GM12878 (cell line): Measurements from ENCODE around the gene NDUFAF5. TPM values are rescaled to one million over a fixed set of nuclear protein-coding genes. Genes with fewer than 3 reads are reported as not detected.

Experiments used
- BHLHE40 ChIP-seq, 2 experiments: fragments of 450-650 bp in 1 of 2; IDR thresholded peaks; 2 replicates each; pipeline ENCODE4 v1.6.1; 2011 to 2017; ENCODE audit warnings: low read depth in 2 of 2, borderline replicate concordance in 1 of 2, improper control_type of control experiment in 1 of 2, low read length in 1 of 2, mild to moderate bottlenecking in 1 of 2
- CBX3 ChIP-seq: fragments of 200-600 bp; sonication (generic); IDR thresholded peaks from 2 replicates; pipeline ENCODE4 v1.6.1; 2016; ENCODE audit warnings: low read depth, borderline replicate concordance
- HDAC6 ChIP-seq: fragments of 200-600 bp; sonication (generic); IDR thresholded peaks from one replicate; pipeline ENCODE4 v1.8.0; 2017; ENCODE audit warnings: antibody characterized with exemption; ENCODE audit not compliant: unreplicated experiment
- MLLT1 ChIP-seq: fragments of 450-650 bp; IDR thresholded peaks from 2 replicates; pipeline ENCODE4 v1.6.1; 2016; ENCODE audit warnings: mild to moderate bottlenecking
- PBX3 ChIP-seq: IDR thresholded peaks from 2 replicates; pipeline ENCODE4 v1.6.1; 2011; ENCODE audit warnings: mild to moderate bottlenecking, low read depth, low read length, moderate library complexity; ENCODE audit not compliant: insufficient replicate concordance
- SUZ12 ChIP-seq: fragments of 200-600 bp; sonication (generic); IDR thresholded peaks from one replicate; pipeline ENCODE4 v1.6.1; 2018; ENCODE audit warnings: antibody characterized with exemption, mild to moderate bottlenecking; ENCODE audit not compliant: unreplicated experiment
- ZBTB11 ChIP-seq: fragments of 450-650 bp; formaldehyde crosslinking; IDR thresholded peaks from 2 replicates; pipeline ENCODE4 v1.5.0; 2022; ENCODE audit warnings: mild to moderate bottlenecking, missing genetic modification characterization
- ZSCAN29 ChIP-seq: fragments of 450-650 bp; IDR thresholded peaks from 2 replicates; pipeline ENCODE4 v1.6.1; 2017; ENCODE audit warnings: mild to moderate bottlenecking, moderate library complexity
- polyA plus RNA-seq, 11 experiments: library from polyadenylated mRNA; depleted of rRNA in 4 of 11; unstranded in 6 of 11; stranded (reverse) in 5 of 11; fragments of >200 nt; fragmentation: Nextera tagmentation in 4 of 11; fragmentation: Illumina TruSeq in 1 of 11; extraction: Ambion mirVana in 4 of 11; extraction: Trizol in 1 of 11; gene quantifications; 1 replicate in 1 of 11; 2 replicates in 10 of 11; pipeline versions ENCODE4 v1.2.1 to v1.2.3, GENCODE V29; 2011 to 2016; ENCODE audit warnings: inconsistent platforms in 2 of 11, missing spikeins in 2 of 11, low read depth in 1 of 11
- total RNA-seq, 4 experiments: library from RNA; depleted of rRNA in 3 of 4; stranded (reverse); fragments of >200 nt in 3 of 4; fragmentation: Illumina TruSeq in 1 of 4; extraction: Trizol in 1 of 4; gene quantifications; 2 replicates each; pipeline versions ENCODE4 v1.2.1 to v1.2.3, GENCODE V29; 2013 to 2021

Gene NDUFAF5
- total and polyA plus RNA-seq, 10 of the 15 experiments (the other 5 are each of a cell fraction or from before 2014, with no cell fraction given), result 15.6 to 36.9 (median 28.0) TPM

GRCh38 chr20:13863244-13863643 lies 78.4 kb downstream of the NDUFAF5 start (continued):
- no peak for TF ChIP-seq ZSCAN29
- TF ChIP-seq ZBTB11 (CRISPR knock-in tag), result no peak
- no peak for TF ChIP-seq SUZ12
- TF ChIP-seq CBX3, result no peak
- TF ChIP-seq MLLT1, result no peak
- TF ChIP-seq HDAC6, result no peak
- TF ChIP-seq PBX3, result no peak
- TF ChIP-seq BHLHE40 (IDR thresholded peaks at IDR 0.05; ENCODE audit: borderline replicate concordance in 1 of 2, low read depth in 2 of 2, low read length in 1 of 2), result no peak
